Activated CD4-positive, CD25-positive, alpha-beta regulatory T cell treated with anti-CD3 and anti-CD28 coated beads, Interleukin-2, amount 50 U/mL, for 16 hours (primary cell): ENCODE measurements around the gene BCAS1.
"Not testable (repeated sequence)": the region's sequence is repeated elsewhere in the genome, so short reads cannot be mapped to it uniquely, and the experiment has no call there.

Source experiments
- DNase-seq: peaks from one replicate; pipeline ENCODE4 v3.0.0-alpha.2; 2020; ENCODE audit warnings: low read depth, low spot score

The BCAS1 gene

DNA sequence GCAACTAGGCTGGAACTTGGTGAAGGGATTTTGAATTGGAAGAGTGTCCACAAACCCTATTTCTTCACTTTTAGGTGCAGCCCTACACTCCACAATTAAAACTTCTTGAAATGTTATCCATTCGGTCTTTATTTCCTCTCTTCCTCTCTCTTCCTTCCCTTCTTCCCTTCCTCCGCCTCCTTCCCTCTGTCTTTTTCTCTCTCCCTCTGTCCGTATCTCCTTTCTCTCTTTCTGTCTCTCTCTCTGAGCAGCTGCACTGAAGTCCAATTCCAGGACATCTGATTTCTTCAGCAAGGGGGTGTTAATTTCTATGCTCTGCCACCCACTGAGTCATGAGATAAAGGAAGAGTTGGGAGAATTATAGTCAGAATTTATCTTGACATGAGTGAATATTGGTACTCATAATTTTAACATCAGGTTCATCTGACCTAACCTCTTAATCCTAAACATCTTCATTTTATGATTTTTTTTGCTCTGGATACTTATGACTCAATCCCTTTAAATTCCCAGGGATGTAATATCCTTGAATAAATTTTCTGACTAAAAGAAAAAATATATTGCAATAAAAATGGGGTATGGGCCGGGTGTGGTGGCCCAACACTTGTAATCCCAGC is 84.2 kb downstream of the BCAS1 start:
- no peak for DNase-seq

DNA sequence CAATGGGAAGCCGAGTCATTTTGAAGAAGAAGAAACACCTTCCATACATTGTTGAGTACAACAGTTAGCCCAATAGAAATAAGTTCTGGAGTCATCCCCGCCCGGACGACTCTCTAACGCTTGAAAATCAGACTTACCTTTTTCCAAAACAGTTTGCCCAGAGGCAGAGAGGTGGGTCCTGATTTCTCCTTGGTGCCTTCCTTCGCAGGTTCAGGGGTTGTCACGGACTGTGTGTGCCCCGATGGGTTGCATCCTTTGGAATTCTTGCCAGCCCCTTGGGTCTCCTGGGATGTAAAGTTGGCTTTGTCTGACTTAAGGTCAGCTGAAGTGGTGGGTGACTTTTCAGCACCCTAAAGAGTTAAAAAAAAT is 85.3 kb downstream of the BCAS1 start:
- DNase-seq, result no peak

DNA sequence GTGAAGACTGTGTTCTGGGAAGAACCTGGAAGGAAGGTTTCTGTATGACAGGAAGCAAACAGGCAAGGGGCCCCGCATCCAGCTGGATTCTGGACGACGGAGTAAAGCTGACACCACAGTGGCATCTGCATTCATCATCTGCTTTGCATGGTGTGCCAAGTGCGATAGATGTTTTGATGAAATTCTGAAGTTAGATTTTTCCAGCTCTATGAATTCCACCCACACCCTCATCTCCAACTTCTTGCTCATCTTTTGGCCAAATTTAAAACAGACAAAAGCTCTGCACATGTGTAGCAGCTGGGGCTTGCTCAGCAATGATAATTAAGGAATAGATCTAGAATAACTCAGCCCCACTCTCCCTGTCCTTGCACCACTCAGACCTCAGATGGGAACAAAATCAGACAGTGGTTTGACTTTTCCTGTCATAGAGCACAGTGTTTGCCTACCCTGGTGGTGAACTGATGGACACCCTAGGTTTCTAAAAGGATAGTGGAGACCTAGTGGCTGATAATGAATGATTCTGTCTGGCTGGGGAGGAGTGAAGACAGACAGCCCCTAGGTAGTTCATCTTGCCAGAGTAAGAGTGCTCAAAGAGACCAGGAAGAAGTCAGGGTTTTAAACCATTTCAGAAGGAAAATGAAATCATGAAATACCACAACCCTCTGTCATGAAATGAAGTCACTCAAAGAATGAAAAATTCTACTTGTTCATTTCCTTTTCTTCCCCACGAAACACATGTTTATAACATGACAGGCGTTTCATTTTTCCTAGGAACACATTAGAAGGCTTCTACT is 85.8 kb downstream of the BCAS1 start:
- DNase-seq, result no peak

DNA sequence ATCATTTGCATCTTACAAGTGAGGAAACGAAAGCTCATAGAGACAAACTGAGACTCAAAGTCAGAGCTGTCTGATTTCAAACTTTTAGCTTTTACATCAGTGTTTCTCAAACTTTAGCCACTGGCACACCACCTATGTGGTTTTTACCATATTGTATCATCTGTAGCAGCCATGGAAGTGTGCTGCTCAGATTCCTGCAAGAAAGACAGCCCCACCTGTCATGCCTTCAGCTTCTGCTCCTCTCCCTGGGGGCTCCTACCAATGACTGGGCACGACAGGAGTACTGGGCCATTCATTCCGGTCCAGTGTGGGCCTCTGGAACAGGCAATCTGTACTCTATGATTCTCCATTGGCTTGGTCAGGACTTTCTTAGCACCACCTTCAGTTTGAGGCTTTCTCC is 87.0 kb downstream of the BCAS1 start:
- no peak for DNase-seq

DNA sequence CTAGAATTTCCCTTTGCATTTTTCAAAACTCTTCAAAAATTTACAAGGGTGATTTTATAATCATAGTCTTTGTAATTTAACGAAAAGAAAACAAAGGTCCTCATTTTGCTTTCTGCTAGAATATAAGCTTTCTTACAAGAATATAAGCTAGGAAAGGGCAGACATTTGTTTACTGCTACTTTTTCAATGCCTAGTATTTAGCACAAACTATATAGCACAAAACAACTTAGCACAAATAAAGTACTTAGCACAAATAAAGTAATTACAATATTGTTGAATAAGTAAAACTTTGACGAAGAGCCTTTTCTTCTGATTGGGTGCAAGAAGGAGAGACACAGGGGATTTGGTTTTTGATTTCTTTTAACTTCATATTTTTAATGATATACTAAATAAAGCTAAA is 87.8 kb downstream of the BCAS1 start:
- DNase-seq, result no peak

DNA sequence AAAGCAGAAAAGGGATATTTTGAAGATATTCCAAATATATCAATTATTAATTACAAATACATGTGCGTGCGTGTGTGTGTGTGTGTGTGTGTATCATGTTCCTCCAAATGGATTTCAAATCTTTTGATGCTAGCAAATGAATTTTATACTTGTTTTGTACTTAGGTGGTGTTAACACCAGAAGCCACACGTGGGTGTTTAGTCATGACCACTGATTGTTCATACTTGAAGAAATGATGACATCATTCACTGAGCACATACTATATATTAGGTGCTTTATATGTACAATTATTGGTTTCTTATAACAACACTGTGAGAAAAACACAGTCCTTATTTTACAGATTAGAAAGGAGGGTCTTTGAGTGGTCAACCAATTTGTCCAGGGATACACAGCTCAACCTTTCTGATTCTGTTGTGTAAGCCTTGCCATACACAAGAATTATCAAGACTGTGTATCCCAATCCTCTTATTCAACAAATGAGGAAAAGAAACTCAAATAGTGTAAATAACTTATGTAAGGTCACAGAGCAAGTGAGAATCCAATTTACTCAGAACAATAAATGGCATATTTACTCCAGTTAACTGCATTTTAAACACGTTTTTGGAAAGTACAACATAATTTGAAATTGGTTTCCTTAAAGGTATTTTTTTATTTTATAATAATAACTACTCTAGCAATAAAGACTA is 88.5 kb downstream of the BCAS1 start:
- DNase-seq, result no peak

DNA sequence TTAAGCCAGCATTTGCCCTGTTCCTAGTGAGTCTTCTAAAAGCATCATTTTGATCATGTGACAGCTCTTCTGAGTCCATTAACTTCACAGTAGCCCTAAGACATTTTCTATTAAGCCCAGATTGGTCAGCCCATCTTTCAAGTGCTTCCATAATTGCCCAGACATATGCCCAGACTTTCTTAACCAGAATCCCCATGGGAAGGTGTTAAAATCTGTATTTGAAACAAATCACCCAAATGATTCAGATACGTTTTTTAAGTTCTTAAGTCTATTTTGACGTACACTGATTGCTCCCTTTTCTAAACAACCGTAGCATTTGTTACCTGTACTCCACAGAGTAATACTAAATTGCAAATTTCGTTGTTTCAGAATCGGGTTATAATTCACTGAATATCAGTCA is 89.3 kb downstream of the BCAS1 start:
- no peak for DNase-seq

DNA sequence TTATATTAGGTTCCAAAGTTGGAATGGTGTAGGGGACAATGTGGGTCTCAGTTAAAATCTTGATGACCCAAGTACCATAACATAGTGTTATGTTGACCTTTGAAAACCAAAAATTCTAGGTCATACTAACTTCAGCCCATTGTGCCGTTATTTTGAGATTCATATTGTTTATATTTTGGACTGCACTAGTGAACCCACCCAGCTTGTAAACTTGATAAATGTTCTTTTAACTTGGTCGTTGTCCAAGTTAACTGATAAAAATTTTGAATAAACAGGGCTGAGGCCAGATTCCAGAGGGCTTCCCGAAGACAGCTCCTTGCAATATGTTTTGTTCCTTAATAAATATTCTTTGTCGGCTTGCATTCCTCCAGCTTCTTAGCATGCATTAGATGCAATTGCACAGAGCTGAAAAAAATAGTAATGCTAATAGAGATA is 90.3 kb downstream of the BCAS1 start:
- DNase-seq, result no peak

DNA sequence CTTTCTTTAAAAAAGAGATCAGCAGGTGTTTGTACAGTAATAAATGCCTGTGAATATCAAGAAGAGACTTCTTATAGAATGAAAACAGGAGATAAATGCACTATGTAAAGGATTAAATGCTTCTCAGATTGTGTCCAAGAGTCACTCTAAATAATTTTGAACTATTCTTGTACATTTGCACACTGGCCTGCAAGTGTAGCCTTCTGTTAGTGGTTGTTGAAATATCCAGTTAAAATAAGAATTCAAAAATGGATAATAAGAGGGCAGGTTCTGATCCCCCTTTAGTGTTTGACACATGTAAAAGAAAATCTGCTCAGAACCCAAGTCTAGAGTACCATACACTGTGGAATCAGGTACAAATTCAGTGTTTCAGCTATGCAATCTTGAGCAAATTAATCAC is 91.9 kb downstream of the BCAS1 start:
- no peak for DNase-seq

DNA sequence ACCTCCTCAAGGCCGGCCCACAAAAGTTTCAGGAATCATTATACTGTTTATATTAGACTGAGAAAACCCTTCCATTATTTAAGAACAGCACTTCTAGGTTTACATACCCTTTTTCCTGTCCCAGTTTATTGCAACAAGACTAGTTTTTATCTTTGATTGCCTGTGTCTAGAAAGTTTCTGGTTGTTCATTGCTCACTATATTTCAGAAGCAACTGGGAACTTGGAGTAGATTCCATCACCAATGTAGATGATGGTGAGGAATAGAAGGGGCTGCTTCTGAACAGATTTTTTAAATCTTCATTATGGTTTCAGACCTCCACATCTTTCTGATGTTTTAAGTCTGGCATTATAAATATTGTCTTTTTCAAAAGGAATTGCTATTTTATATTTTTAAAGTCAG is 93.0 kb downstream of the BCAS1 start:
- no peak for DNase-seq

DNA sequence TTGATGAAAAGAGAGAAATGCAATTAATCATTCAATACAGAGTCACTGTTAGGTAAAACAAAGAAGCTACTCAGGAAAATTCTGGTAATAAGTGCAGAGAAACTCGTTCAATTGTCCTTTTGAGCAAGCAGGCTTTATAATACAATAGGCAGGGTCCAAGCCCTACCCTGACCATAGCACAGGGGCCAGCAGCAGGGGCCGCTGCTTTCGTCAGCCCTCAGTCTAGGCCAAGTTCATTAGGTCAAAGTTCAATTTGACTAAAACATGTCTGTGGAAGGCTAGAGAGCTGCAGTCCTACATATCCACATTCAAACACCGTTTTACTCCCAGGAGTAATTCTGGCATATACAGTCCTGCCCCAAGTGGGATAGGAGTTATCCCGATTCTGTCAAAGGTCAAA is 94.6 kb downstream of the BCAS1 start:
- no peak for DNase-seq

DNA sequence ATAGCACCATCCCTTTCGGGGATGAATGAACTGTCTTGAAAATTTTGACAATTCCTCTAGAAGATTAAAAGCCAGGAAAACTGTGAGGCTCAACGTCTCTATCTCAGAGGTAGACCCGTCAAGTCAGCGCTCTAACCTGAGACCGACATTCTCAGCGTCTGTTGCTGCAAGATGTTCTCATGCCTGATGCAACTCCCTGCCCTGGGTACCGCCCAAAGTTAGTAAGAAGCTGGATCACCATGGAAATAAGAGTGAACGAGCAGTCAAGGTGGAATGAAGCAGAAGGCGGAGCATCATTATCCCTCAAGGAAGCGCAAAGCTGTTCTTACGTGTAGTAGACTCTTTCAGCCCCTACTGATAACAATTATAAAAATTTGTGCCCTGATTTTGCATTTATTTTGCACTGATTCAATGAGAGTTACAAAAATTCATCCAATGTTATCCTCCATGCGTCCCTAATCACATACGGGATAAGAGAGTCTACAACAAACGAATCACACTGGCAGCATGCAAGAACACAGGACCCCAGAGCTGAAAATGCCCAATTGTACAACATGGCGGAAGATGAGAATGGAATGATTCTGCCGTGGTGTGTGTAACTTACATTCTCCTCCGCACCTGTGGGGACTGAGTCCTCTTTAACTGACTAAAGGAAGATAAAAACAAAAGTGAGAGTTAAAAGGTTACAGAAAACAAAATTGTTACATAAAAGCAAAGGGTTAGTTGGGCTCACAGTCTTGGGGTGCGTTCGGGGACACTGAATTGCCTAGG is 95.4 kb downstream of the BCAS1 start:
- DNase-seq, result no peak

DNA sequence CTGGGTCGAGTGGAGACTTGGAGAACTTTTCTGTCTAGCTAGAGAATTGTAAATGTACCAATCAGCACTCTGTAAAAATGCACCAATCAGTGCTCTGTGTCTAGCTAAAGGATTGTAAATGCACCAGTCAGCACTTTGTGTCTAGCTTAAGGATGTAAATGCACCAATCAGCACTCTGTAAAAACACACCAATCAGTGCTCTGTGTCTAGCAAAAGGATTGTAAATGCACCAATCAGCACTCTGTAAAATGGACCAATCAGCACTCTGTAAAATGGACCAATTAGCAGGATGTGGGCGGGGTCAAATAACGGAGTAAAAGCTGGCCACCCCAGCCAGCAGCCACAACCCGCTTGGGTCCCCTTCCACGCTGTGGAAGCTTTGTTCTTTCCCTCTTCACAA is 96.5 kb downstream of the BCAS1 start:
- not testable (repeated sequence) for DNase-seq

DNA sequence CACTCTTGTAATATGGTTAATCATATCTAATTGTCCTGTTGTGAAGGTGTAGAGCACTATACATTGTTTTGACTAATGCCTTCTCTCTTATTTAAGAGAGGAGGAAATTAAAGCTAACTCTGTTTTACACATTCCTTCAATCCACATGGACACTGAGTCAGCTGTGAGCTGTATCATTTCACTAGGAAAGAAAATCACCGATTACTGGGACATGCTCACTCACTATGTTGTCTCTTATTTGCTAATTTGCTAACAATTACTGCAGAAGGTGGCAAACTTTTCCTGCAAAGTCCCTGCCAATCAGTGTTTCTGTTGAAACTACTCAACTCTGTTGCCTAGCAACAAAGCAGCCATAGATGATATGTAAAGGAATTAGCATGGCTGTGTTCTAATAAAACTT is 98.2 kb downstream of the BCAS1 start:
- no peak for DNase-seq

DNA sequence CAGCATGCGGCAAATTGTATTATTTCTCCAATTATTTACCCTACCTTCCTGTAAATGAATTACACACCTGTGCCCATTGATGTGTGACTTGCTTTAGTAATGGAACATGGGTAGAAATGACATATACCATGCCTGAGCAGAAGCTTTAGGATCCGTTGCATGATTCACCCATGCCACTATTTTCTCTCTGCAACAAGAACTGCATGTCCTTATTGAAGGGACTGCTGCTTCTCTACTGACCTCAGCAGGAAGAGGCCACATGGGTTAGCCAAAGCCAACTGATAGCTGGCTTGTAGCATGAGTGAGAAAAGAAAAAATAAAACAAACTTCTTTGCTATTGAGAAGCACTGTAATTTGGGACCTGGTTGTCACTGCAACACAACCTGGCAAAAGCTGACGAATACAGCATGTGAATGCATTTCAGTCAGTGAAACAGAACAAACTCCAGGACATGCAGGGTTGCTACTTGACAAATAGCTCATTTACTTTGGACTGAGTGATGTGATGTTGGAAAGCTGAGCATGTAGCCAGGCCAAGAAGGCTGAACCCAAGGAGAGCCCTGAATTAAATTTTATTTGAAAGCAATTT is 99.2 kb downstream of the BCAS1 start:
- DNase-seq, result no peak

DNA sequence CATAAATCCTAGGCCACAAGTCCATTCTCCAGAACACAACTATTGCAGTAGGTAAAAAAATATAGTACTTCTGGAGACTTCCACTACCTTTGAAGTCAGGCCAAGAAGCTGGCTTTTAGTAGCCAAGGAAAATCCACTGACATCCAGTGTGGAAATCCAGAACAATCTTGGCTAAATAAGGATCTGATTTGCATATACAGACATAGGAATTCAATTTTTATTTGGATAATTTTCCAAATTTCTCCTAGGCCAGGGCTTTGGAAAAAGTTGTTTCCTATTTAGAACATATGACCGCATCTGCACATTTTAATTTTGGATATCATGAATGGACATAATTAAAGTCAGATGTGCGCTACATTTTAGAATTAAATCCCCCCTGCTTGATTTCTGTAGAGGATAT is 100.2 kb downstream of the BCAS1 start:
- DNase-seq, result no peak

DNA sequence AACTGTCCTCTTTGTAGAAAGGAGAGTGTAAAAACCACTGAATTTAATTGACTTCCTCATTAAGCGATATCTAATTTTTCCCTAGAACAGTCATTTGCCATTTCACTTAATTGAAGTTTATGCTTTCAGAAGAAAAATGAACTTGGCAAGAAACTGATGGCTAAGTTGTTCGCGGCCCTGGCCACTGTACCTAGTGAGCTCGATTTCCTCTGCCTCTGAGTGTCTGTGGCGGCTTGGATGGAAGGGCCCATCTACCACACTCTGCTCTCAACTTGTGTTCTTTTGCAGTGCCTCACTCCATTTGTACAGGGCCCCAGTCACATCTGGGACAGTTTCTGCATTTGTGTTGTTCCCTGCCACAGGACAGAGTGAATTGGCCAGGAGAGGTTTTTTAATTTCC is 102.9 kb downstream of the BCAS1 start:
- no peak for DNase-seq

DNA sequence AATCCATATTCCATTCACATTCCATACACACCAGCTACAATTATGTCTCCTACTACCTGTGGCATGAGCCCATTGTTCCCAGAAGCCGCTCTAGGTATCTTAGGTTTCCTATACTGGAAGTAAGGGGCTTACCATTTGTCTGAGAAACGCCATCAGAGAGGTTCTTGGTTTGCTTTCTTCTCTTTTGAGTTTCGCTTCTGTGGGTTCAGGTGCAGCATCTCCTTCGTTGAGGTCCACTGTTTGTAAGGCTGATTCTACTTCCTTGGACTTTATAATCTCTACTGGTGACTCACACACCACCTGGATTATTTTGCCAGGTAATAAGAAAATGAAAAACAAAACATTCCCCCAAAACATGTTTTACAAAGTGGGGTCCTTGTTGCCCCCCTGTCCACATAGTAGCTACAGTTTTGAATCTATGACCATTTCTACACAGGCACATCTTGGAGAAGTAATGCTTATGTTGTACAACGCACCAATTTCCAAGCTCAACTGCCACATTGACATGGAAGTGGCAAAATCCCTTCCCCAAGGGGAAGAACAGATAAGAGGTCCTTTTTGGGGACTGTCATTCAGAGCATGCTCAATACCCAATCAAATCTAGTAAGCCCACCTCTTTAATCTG is 103.5 kb downstream of the BCAS1 start:
- DNase-seq, result no peak

DNA sequence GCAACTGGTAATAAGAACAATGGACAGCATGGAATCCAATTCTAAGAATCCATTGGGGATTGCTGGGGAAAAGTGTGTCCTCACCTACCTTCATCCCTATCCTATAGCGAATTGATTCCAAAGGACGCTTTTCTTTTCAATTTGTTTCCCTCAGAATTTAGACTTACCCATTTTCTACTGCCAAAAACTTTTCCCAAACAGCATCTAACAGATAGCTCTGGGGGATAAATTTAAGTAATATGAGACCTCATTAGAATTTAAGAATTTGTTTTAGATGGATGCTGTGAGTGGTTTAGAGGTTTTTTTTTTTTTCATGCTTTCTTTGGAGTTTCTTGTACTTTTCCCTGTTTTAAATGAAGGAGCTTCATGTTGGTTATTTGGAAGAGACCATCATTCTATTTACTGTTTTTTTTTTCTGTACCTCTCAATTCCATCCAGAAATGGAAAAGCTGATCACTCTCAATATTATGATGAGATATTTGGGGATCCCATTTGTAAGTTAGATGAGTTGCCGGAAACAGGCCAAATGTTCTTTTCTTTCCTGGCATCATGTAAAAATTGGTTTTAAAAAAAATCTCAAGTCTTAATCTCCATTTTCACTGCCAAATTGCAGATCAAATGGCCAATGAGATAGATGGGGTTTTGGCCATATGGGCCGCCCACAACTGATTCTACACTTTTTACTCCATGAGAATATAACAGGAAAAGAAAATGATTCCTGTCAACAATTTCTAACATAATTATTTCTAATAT is 105.7 kb downstream of the BCAS1 start:
- DNase-seq, result no peak

DNA sequence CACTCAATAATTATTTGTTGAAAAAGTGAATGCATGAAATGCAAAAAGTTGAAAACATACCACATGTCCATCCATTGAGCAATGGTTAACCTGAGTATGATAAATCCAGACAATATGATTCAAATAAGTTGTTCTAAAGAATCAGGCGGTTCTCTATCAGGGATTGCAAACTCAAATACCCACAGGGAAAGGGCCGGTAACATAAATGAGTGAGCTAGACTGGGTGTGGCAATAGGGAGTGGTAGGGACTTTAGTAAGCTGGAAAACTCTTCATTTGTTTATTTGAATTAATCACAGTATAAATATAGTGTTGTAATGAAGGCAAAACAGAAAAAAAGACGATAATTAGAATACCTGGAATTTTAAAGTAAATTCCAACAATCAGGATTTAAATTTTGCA is 106.3 kb downstream of the BCAS1 start:
- DNase-seq, result no peak

DNA sequence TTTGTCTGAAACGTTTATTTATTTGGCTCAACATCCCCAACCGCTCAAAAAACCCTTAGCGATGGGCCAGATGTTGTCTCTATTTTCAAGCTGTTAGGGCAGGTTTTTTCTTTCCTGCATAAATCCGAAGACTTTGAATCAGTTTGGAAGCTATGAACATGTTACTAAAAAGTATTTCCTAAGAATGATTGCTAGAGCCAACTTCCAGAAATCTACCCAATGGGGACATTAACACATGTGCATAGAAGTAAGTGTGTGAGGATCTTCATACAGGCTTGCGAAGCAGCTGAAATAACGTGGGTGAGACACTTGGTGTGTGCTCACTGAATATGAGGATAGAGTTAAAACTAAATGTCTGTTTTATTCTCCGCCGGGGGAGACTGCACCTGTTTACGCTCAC is 106.8 kb downstream of the BCAS1 start:
- no peak for DNase-seq
